Middle frontal gyrus (tissue), 1 donor: ENCODE data around the gene DDX1.
"Not testable (repeated sequence)": the region's sequence is repeated elsewhere in the genome, so short reads cannot be mapped to it uniquely, and the experiment has no call there.

ENCODE experiments used
- DNase-seq: peaks from one replicate; pipeline ENCODE4 v3.0.0-alpha.2; 2015; ENCODE audit warnings: low spot score; ENCODE audit errors: extremely low spot score

Gene DDX1

GRCh38 chr2:15674637-15675455 lies 83.2 kb downstream of the DDX1 start:
- DNase-seq = no peak

GRCh38 chr2:15675456-15676195 lies 84.0 kb downstream of the DDX1 start:
- no peak for DNase-seq

GRCh38 chr2:15677141-15677843 lies 85.6 kb downstream of the DDX1 start:
- DNase-seq = no peak

GRCh38 chr2:15678346-15678745 lies 86.7 kb downstream of the DDX1 start:
- no peak for DNase-seq

- no peak for DNase-seq
These were observed 87.2 kb downstream of the DDX1 start for GRCh38 chr2:15678909-15679308.

GRCh38 chr2:15679386-15679924 lies 87.8 kb downstream of the DDX1 start:
- no peak for DNase-seq

GRCh38 chr2:15680132-15680531 lies 88.5 kb downstream of the DDX1 start:
- not testable (repeated sequence) for DNase-seq
